GM12891 (cell line): ENCODE data around the gene RPS6KA4.

Experiments used
- PAX5 ChIP-seq: IDR thresholded peaks from 2 replicates; pipeline ENCODE4 v1.6.1; 2011; ENCODE audit warnings: low read length, moderate library complexity, mild to moderate bottlenecking; ENCODE audit not compliant: insufficient read depth, severe bottlenecking
- POLR2A ChIP-seq: IDR thresholded peaks from 2 replicates; pipeline ENCODE4 v1.6.1; 2011; ENCODE audit warnings: low read depth, low read length, control low read depth
- POLR2AphosphoS5 ChIP-seq: IDR thresholded peaks from 2 replicates; pipeline ENCODE4 v1.6.1; 2011; ENCODE audit warnings: low read depth, low read length, control low read depth
- SPI1 ChIP-seq: IDR thresholded peaks from 2 replicates; pipeline ENCODE4 v1.6.1; 2011; ENCODE audit warnings: low read depth, low read length, control low read depth
- TAF1 ChIP-seq: IDR thresholded peaks from 2 replicates; pipeline ENCODE4 v1.6.1; 2011; ENCODE audit warnings: low read depth, low read length, control low read depth

GRCh38 chr11:64409707-64410403 is 50.9 kb downstream of the RPS6KA4 start:
- no peak for TF ChIP-seq POLR2A
- TF ChIP-seq POLR2AphosphoS5: no peak
- no peak for TF ChIP-seq SPI1
- TF ChIP-seq TAF1: no peak
- TF ChIP-seq PAX5: no peak
